Measurements from ENCODE around the gene PRKAR1B.

GRCh38 chr7:618539-619367 lies 108.3 kb downstream of the PRKAR1B start:
- TF ChIP-seq REST (IDR thresholded peaks at IDR 0.05; ENCODE audit: insufficient read depth in 1 of 2, low read depth in 2 of 2, low read length in 1 of 2) (no peak), SIN3A (IDR thresholded peaks at IDR 0.05; ENCODE audit: borderline replicate concordance, insufficient read depth, low read depth, low read length) (no peak)
